Measurements from ENCODE around the gene TDRD1. TPM values are rescaled to one million over a fixed set of nuclear protein-coding genes. Genes with fewer than 3 reads are reported as not detected.
"Not testable (repeated sequence)": the region's sequence is repeated elsewhere in the genome, so short reads cannot be mapped to it uniquely, and the experiment has no call there.

Gene TDRD1
- total RNA-seq = 0.53 TPM

GRCh38 chr10:114179148-114179547 is at the start of gene TDRD1:
Gene TDRD1 (plus strand): TSS chr10:114179353. CDS start chr10:114187832, 8,479 bp downstream.
- no peak for DNase-seq (ENCODE audit: low spot score in 2 of 2)
- H3K27me3 ChIP-seq = no peaks in the 10 kb centered on the region
- peak within 1 kb of the TSS in 1 of 2 donors; percentile 27 for H3K4me3 ChIP-seq
- no peaks in the 10 kb centered on the region for H3K36me3 ChIP-seq
- H3K9me3 ChIP-seq = no peaks in the 10 kb centered on the region
- no peak for TF ChIP-seq CTCF (IDR thresholded peaks at IDR 0.05)
- no peak within 1 kb of the TSS for H3K27ac ChIP-seq
- no peaks in the 10 kb centered on the region for H3K4me1 ChIP-seq
- intact Hi-C loops (cut with DNase I) = no loop called here

- H3K27me3 ChIP-seq = no peaks in the 10 kb centered on the region
- no peaks in the 10 kb centered on the region for H3K9me3 ChIP-seq
- no peak overlapping the region for H3K27ac ChIP-seq
- no peak overlapping the region for H3K4me3 ChIP-seq
- no peaks in the 10 kb centered on the region for H3K4me1 ChIP-seq
- TF ChIP-seq CTCF (IDR thresholded peaks at IDR 0.05) = no peak
- intact Hi-C loops (cut with DNase I) = no loop called here
- H3K36me3 ChIP-seq = peaks cover 53 to 80% of the 10 kb centered on the region in 2 donors
- DNase-seq (ENCODE audit: low spot score in 2 of 2) = no peak
Measured at GRCh38 chr10:114131094-114131493, 48.1 kb upstream of the TDRD1 start.

- no peak overlapping the region for H3K27ac ChIP-seq
- H3K27me3 ChIP-seq = no peaks in the 10 kb centered on the region
- no peak for TF ChIP-seq CTCF (IDR thresholded peaks at IDR 0.05)
- no peaks in the 10 kb centered on the region for H3K9me3 ChIP-seq
- DNase-seq (ENCODE audit: low spot score in 2 of 2) = no peak
- no peak overlapping the region for H3K4me3 ChIP-seq
- intact Hi-C loops (cut with DNase I) = no loop called here
- no peaks in the 10 kb centered on the region for H3K4me1 ChIP-seq
- peaks cover 40 to 48% of the 10 kb centered on the region in 2 donors for H3K36me3 ChIP-seq
Measured at GRCh38 chr10:114135476-114135875, 43.7 kb upstream of the TDRD1 start.

GRCh38 chr10:114138581-114138980 is 40.6 kb upstream of the TDRD1 start:
- no peak for DNase-seq (ENCODE audit: low spot score in 2 of 2)
- no peak for TF ChIP-seq CTCF (IDR thresholded peaks at IDR 0.05)
- Histone ChIP-seq H3K4me1 (no peaks in the 10 kb centered on the region), H3K27me3 (no peaks in the 10 kb centered on the region), H3K36me3 (peaks cover 37 to 53% of the 10 kb centered on the region in 2 donors), H3K27ac (no peak overlapping the region), H3K9me3 (no peaks in the 10 kb centered on the region), H3K4me3 (no peak overlapping the region)
- intact Hi-C loops (cut with DNase I) = no loop called here

- no peak for TF ChIP-seq CTCF (IDR thresholded peaks at IDR 0.05)
- Histone ChIP-seq H3K27ac (no peak overlapping the region), H3K4me3 (no peak overlapping the region), H3K4me1 (no peaks in the 10 kb centered on the region), H3K27me3 (no peaks in the 10 kb centered on the region), H3K36me3 (peaks cover 34 to 50% of the 10 kb centered on the region in 2 donors), H3K9me3 (no peaks in the 10 kb centered on the region)
- DNase-seq (ENCODE audit: low spot score in 2 of 2) = no peak
- intact Hi-C loops (cut with DNase I) = loop anchor here (10.0 kb wide), 1 partner anchor 285 kb away; no protein-coding TSS in a partner anchor
Measured at GRCh38 chr10:114140036-114140435, 39.1 kb upstream of the TDRD1 start.

GRCh38 chr10:114140827-114141226 is 38.3 kb upstream of the TDRD1 start:
- not testable (repeated sequence) for H3K27ac ChIP-seq; DNase-seq (ENCODE audit: low spot score in 2 of 2); H3K4me3 ChIP-seq; H3K4me1 ChIP-seq; H3K27me3 ChIP-seq; H3K9me3 ChIP-seq
- H3K36me3 ChIP-seq = peaks cover 27 to 51% of the 10 kb centered on the region in 2 donors
- intact Hi-C loops (cut with DNase I) = loop anchor here (10.0 kb wide), 1 partner anchor 284 kb away; no protein-coding TSS in a partner anchor
